ENCODE measurements around the gene DCDC2.
A peak's percentile ranks its signal among the peaks of the same experiment; 100 is the strongest.
"Not testable (repeated sequence)": the region's sequence is repeated elsewhere in the genome, so short reads cannot be mapped to it uniquely, and the experiment has no call there.

DCDC2 gene

GRCh38 chr6:24306038-24306437 lies 51.8 kb downstream of the DCDC2 start:
- no peak for DNase-seq (ENCODE audit: low read depth)
- TF ChIP-seq CTCF (conservative IDR thresholded peaks at IDR 0.05; ENCODE audit: low read length), result no peak
- H3K4me3 ChIP-seq (ENCODE audit: low read length), result no peak overlapping the region

GRCh38 chr6:24296944-24297343 lies 60.9 kb downstream of the DCDC2 start:
- no peak for TF ChIP-seq CTCF (conservative IDR thresholded peaks at IDR 0.05; ENCODE audit: low read length)
- DNase-seq (ENCODE audit: low read depth), result no peak
- no peak overlapping the region for H3K4me3 ChIP-seq (ENCODE audit: low read length)

GRCh38 chr6:24293852-24294251 lies 64.0 kb downstream of the DCDC2 start:
- not testable (repeated sequence) for H3K4me3 ChIP-seq (ENCODE audit: low read length); DNase-seq (ENCODE audit: low read depth)

- no peak for TF ChIP-seq CTCF (conservative IDR thresholded peaks at IDR 0.05; ENCODE audit: low read length)
- H3K4me3 ChIP-seq (ENCODE audit: low read length), result no peak overlapping the region
- no peak for DNase-seq (ENCODE audit: low read depth)
Measured at GRCh38 chr6:24287239-24287638, 70.6 kb downstream of the DCDC2 start.

GRCh38 chr6:24284006-24284405 lies 73.9 kb downstream of the DCDC2 start:
- H3K4me3 ChIP-seq (ENCODE audit: low read length), result no peak overlapping the region
- no peak for TF ChIP-seq CTCF (conservative IDR thresholded peaks at IDR 0.05; ENCODE audit: low read length)
- no peak for DNase-seq (ENCODE audit: low read depth)

- peak; percentile 57 for DNase-seq (ENCODE audit: low read depth)
- TF ChIP-seq CTCF (conservative IDR thresholded peaks at IDR 0.05; ENCODE audit: low read length), result peak; percentile 55
- no peak overlapping the region for H3K4me3 ChIP-seq (ENCODE audit: low read length)
Measured at GRCh38 chr6:24283043-24283985, 74.5 kb downstream of the DCDC2 start.

GRCh38 chr6:24274441-24275083 lies 83.3 kb downstream of the DCDC2 start:
- DNase-seq (ENCODE audit: low read depth), result peak; percentile 17
- H3K4me3 ChIP-seq (ENCODE audit: low read length), result no peak overlapping the region
- peak; percentile 72 for TF ChIP-seq CTCF (conservative IDR thresholded peaks at IDR 0.05; ENCODE audit: low read length)

Measured in AG10803 (cell line).